Raji (cell line): ENCODE data around the gene NANOS2.
A peak's percentile ranks its signal among the peaks of the same experiment; 100 is the strongest.

Source experiments
- POLR2A ChIP-seq: IDR thresholded peaks from 2 replicates; pipeline ENCODE4 v1.6.1; 2011; ENCODE audit warnings: low read depth, low read length, control low read depth; ENCODE audit not compliant: insufficient read depth

NANOS2 gene

GRCh38 chr19:45938733-45939319, 24.2 kb upstream of the NANOS2 start:
- no peak for TF ChIP-seq POLR2A

DNA sequence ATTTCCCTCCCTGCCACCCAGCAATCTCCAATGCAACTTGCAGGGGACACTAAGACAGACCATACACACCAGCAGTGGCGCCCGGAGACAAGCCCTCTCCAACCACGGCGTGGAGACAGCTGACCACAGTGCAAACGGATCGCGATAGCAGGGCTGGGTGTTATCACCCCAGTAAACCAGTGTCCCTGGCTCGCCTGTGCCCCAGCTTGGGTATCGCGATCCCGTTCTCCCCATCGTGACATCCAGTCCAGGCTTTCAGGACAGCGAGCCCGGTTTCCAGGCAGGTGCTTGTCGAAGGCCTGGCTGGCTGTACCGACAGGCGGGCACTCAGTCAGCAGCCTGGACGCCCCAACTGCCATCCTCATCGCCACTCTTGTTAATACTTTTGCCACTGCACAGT, 20.7 kb upstream of the NANOS2 start:
- no peak for TF ChIP-seq POLR2A

DNA sequence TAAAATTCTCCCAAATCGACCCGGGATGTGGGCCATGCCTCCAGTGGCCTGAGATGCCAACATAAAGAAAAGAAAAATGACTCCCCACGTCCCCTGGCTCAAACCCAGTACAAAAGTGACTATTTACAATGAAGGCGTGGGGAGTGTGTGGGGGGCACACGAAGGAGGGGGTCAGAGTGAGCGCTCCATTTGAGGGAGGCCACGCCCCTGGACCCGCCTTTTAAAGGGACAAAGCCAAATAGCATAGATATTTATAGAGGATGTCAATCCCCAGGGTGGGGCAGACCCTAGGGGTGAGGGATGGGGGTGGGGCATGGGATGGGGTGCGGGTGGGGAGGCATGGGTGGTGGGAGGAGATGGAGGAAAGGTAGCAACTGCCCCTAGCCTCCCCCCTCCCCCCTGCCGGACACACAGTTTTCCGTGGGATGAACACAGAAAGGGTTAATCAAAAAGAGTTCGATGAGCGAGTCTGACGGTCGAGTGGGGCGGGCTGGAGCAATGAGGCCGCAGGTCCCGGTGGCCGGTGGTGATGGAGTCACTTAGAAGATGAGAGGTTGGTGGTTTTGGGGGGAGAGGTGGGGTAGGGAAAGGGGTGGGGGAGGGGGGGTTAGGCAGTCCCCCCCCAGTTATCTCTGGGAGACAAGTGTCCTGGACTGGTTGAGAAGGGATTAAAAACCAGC, 20.1 kb upstream of the NANOS2 start:
- no peak for TF ChIP-seq POLR2A

- TF ChIP-seq POLR2A, result no peak
Measured at GRCh38 chr19:45933759-45934158, 19.2 kb upstream of the NANOS2 start.

DNA sequence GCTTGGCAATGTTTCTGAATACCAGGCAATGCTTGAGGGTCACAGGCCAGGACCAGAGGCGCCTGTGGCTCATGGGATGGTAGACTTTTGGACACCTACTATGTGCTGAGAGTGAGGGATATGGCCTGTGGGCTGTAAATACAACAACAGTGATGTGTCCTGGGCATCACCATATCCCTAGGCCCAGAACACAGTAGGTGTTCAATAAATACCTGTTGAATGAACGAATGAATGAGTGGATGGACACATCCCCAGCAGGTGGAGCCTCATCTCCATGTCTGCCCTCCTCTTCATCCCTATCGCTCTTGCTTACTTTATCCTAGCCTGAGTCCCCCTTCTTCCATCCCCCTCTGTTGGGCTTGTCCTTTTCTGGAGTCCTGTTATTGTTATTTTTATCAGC, 16.5 kb upstream of the NANOS2 start:
- TF ChIP-seq POLR2A, result no peak

DNA sequence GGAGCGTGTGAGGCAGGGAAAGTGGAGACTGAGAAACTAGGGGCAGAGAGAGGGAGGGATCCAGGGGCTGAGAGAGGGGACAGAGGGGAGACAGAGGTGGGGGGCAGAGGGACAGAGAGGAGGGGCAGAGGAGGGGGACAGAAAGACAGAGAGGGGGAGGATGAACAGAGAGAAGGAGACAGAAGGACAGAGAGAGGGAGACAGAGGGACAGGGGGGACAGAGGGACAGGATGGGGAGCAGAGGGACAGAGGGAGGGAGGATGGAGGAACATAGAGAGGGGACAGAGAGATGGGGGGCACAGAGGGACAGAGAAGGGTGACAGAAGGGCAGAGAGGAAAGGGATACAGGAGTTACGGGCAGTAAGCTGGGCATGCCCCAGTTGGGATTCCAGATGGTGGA, 14.7 kb upstream of the NANOS2 start:
- no peak for TF ChIP-seq POLR2A

DNA sequence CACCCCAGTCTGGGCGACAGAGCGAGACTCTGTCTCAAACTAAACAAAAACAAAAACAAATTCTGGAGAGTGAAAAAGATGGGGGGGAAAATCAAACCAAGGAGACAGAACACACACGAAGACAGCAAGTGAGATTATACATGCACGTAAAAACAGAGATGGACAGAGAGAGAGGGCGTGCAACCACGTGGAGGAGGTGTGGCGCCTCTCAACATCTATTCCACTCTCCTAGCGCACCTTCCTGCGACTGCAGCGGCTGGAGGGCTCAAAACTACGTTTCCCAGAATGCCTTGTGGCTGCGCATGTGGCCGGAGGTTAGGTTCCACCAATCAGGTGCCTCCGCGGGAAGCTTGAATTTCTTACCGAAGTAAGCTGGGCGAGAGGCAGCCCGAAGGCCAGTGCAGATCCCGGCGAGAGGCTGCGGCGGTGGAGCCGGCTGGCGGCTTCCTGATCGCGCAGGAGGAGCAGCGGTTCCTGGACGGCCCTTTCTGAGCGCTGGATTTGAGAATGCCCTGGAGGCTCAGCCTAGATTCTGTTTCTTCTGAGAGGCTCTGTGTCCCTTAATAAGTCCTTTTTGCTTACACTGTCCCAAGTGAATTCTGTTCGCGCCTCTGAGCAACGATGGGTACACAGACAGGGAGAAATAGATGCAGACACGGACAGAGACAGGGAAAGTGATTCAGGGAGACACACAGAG, 13.1 kb upstream of the NANOS2 start:
- peak; percentile 88 for TF ChIP-seq POLR2A

- TF ChIP-seq POLR2A, result no peak
Measured at GRCh38 chr19:45924891-45925447, 10.4 kb upstream of the NANOS2 start.

DNA sequence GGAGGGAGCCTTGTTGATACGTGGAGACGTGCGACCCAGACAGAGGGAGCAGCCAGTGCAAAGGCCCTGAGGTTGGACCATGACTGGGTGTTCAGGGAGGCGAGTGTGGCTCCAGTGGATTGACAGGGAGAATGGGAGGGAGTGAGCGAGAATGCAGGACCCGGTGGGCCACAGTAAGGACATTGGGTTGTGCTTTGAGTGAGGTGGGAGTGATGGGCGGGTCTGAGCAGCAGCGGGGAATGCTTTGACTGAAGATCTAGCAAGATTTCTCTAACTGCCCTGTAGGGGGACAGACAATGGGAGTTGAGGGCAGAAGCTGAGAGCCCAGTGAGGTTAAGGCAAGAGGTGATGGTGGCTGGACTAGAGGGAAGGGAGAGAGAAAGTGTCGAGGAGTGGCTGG, 7.7 kb upstream of the NANOS2 start:
- TF ChIP-seq POLR2A, result no peak

GRCh38 chr19:45920458-45920857, 5.9 kb upstream of the NANOS2 start:
- TF ChIP-seq POLR2A, result no peak

- no peak for TF ChIP-seq POLR2A
Measured at GRCh38 chr19:45919678-45920077, 5.1 kb upstream of the NANOS2 start.

GRCh38 chr19:45918721-45919120, 4.1 kb upstream of the NANOS2 start:
- TF ChIP-seq POLR2A, result no peak

- TF ChIP-seq POLR2A, result no peak
Measured at GRCh38 chr19:45917421-45918091, 3.0 kb upstream of the NANOS2 start.

GRCh38 chr19:45911291-45911690, 3.3 kb downstream of the NANOS2 start:
- no peak for TF ChIP-seq POLR2A

DNA sequence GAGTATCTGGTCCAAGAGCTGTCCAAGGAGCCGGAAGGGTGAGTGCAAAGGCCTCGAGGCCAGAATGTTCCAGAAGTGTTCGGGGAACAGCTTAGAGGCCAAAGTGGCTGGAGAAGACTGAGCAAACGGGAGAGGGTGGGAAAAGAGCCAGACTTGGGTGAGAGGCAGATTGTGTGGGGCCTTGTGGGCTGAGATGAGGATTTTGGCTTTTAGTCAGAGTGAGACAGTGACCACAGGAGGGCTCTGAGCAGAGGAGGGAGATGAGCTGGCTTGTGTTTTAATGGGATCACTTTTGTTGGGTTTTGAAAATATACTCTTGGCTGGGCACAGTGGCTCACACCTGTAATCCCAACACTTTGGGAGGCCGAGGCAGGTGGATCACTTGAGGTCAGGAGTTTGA, 5.6 kb downstream of the NANOS2 start:
- TF ChIP-seq POLR2A, result no peak
